Measurements from ENCODE around the gene GGT5.
"Not testable (repeated sequence)": the region's sequence is repeated elsewhere in the genome, so short reads cannot be mapped to it uniquely, and the experiment has no call there.

DNA sequence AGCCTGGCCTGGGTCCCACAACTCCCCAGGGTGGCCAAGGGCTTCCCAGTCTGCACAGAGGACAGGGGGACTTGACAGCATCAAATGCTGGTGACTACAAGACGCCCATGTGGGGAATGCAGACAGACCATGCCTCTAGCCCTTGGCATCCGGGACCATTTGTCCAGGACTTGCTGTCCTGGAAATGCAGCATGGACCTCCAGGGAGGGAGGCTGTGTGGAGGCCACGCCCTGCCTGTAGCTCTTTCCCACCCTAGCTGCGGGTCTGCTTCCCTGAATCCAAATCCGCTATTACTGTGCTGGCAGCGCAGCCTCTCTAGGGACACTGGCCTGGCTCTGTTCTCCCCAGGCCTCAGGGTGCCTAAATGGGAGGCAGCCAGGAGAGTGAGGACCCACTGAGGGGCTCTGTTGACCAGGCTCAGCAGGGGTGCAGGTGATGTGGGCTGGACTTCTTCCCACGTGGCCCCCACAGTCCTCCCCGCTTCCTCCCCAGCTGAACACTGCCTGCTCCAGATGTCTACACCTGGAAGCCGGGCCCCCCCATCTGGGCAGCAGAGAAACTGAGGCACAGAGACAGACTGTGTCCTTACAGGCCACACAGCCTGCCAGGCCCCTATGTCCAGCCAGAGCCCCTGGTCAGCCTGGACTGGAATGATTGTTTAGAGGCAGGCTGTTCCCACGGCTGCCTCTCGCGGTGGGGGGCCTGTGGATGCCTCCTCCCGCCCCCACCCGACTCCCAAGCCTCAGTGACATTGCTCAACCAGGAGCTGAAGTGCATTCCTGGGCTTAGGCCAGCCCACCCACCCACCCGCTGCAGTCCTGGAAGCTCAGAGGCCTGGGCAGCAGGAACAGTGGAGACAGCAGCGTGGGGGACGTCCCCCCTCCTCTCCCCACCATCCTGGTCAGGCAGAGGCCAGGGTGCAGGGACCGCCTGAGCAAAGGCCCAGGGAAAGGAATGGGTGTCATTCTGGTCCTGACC, 991 bp upstream of the GGT5 start:
- TF ChIP-seq, protein P1, sequence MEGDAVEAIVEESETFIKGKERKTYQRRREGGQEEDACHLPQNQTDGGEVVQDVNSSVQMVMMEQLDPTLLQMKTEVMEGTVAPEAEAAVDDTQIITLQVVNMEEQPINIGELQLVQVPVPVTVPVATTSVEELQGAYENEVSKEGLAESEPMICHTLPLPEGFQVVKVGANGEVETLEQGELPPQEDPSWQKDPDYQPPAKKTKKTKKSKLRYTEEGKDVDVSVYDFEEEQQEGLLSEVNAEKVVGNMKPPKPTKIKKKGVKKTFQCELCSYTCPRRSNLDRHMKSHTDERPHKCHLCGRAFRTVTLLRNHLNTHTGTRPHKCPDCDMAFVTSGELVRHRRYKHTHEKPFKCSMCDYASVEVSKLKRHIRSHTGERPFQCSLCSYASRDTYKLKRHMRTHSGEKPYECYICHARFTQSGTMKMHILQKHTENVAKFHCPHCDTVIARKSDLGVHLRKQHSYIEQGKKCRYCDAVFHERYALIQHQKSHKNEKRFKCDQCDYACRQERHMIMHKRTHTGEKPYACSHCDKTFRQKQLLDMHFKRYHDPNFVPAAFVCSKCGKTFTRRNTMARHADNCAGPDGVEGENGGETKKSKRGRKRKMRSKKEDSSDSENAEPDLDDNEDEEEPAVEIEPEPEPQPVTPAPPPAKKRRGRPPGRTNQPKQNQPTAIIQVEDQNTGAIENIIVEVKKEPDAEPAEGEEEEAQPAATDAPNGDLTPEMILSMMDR (IDR thresholded peaks at IDR 0.05; ENCODE audit: insufficient read depth, low read length): not testable (repeated sequence)
- not testable (repeated sequence) for TF ChIP-seq GABPA (IDR thresholded peaks at IDR 0.05; ENCODE audit: low read depth); POLR2AphosphoS5 (IDR thresholded peaks at IDR 0.05; ENCODE audit: low read depth); SPI1 (IDR thresholded peaks at IDR 0.05; ENCODE audit: borderline replicate concordance, low read depth)
- TF ChIP-seq, protein P2, sequence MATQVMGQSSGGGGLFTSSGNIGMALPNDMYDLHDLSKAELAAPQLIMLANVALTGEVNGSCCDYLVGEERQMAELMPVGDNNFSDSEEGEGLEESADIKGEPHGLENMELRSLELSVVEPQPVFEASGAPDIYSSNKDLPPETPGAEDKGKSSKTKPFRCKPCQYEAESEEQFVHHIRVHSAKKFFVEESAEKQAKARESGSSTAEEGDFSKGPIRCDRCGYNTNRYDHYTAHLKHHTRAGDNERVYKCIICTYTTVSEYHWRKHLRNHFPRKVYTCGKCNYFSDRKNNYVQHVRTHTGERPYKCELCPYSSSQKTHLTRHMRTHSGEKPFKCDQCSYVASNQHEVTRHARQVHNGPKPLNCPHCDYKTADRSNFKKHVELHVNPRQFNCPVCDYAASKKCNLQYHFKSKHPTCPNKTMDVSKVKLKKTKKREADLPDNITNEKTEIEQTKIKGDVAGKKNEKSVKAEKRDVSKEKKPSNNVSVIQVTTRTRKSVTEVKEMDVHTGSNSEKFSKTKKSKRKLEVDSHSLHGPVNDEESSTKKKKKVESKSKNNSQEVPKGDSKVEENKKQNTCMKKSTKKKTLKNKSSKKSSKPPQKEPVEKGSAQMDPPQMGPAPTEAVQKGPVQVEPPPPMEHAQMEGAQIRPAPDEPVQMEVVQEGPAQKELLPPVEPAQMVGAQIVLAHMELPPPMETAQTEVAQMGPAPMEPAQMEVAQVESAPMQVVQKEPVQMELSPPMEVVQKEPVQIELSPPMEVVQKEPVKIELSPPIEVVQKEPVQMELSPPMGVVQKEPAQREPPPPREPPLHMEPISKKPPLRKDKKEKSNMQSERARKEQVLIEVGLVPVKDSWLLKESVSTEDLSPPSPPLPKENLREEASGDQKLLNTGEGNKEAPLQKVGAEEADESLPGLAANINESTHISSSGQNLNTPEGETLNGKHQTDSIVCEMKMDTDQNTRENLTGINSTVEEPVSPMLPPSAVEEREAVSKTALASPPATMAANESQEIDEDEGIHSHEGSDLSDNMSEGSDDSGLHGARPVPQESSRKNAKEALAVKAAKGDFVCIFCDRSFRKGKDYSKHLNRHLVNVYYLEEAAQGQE (IDR thresholded peaks at IDR 0.05; ENCODE audit: insufficient replicate concordance, low read depth): not testable (repeated sequence)

Data from HL-60 (cell line).